ENCODE measurements around the gene VEPH1.

VEPH1 gene

GRCh38 chr3:157523814-157524213 is 20.6 kb upstream of the VEPH1 start:
- no peak for DNase-seq (ENCODE audit: low read depth in 2 of 2)

GRCh38 chr3:157522648-157523047 is 19.4 kb upstream of the VEPH1 start:
- no peak for DNase-seq (ENCODE audit: low read depth in 2 of 2)

GRCh38 chr3:157520485-157521150 is 17.4 kb upstream of the VEPH1 start:
- DNase-seq (ENCODE audit: low read depth in 2 of 2): no peak

GRCh38 chr3:157518881-157519280 is 15.7 kb upstream of the VEPH1 start:
- DNase-seq (ENCODE audit: low read depth in 2 of 2): no peak

GRCh38 chr3:157516928-157517327 is 13.7 kb upstream of the VEPH1 start:
- no peak for DNase-seq (ENCODE audit: low read depth in 2 of 2)

GRCh38 chr3:157515398-157515797 is 12.2 kb upstream of the VEPH1 start:
- DNase-seq (ENCODE audit: low read depth in 2 of 2): no peak

- DNase-seq (ENCODE audit: low read depth in 2 of 2): no peak
Observed at GRCh38 chr3:157514371-157514895, 11.2 kb upstream of the VEPH1 start.

- DNase-seq (ENCODE audit: low read depth in 2 of 2): no peak
Observed at GRCh38 chr3:157513585-157513984, 10.4 kb upstream of the VEPH1 start.

GRCh38 chr3:157512534-157512933 is 9.3 kb upstream of the VEPH1 start:
- no peak for DNase-seq (ENCODE audit: low read depth in 2 of 2)

GRCh38 chr3:157508461-157508860 is 5.2 kb upstream of the VEPH1 start:
- no peak for DNase-seq (ENCODE audit: low read depth in 2 of 2)

- DNase-seq (ENCODE audit: low read depth in 2 of 2): no peak
Observed at GRCh38 chr3:157501863-157502262, 1.4 kb downstream of the VEPH1 start.

- no peak for DNase-seq (ENCODE audit: low read depth in 2 of 2)
Observed at GRCh38 chr3:157500232-157500631, 3.0 kb downstream of the VEPH1 start.

- DNase-seq (ENCODE audit: low read depth in 2 of 2): no peak
Observed at GRCh38 chr3:157499342-157499963, 3.8 kb downstream of the VEPH1 start.

- DNase-seq (ENCODE audit: low read depth in 2 of 2): no peak
Observed at GRCh38 chr3:157498371-157498770, 4.8 kb downstream of the VEPH1 start.

- no peak for DNase-seq (ENCODE audit: low read depth in 2 of 2)
Observed at GRCh38 chr3:157495846-157496245, 7.4 kb downstream of the VEPH1 start.

GRCh38 chr3:157494581-157495281 is 8.5 kb downstream of the VEPH1 start:
- DNase-seq (ENCODE audit: low read depth in 2 of 2): no peak

GRCh38 chr3:157493627-157494550 is 9.3 kb downstream of the VEPH1 start:
- no peak for DNase-seq (ENCODE audit: low read depth in 2 of 2)

- no peak for DNase-seq (ENCODE audit: low read depth in 2 of 2)
Observed at GRCh38 chr3:157491136-157491535, 12.1 kb downstream of the VEPH1 start.

- no peak for DNase-seq (ENCODE audit: low read depth in 2 of 2)
Observed at GRCh38 chr3:157488144-157488543, 15.1 kb downstream of the VEPH1 start.

GRCh38 chr3:157487339-157487738 is 15.9 kb downstream of the VEPH1 start:
- no peak for DNase-seq (ENCODE audit: low read depth in 2 of 2)

- no peak for DNase-seq (ENCODE audit: low read depth in 2 of 2)
Observed at GRCh38 chr3:157479464-157480243, 23.6 kb downstream of the VEPH1 start.
